Dedifferentiated amniotic fluid mesenchymal stem cell (primary cell): ENCODE results near the gene EIF5A.
A peak's percentile ranks its signal among the peaks of the same experiment; 100 is the strongest.

Experiments
- DNase-seq: peaks from one replicate; pipeline ENCODE4 v3.0.0-alpha.2; 2016; ENCODE audit errors: extremely low spot score

The EIF5A gene

GRCh38 chr17:7313088-7313889, 5.9 kb downstream of the EIF5A start:
- no peak for DNase-seq

DNA sequence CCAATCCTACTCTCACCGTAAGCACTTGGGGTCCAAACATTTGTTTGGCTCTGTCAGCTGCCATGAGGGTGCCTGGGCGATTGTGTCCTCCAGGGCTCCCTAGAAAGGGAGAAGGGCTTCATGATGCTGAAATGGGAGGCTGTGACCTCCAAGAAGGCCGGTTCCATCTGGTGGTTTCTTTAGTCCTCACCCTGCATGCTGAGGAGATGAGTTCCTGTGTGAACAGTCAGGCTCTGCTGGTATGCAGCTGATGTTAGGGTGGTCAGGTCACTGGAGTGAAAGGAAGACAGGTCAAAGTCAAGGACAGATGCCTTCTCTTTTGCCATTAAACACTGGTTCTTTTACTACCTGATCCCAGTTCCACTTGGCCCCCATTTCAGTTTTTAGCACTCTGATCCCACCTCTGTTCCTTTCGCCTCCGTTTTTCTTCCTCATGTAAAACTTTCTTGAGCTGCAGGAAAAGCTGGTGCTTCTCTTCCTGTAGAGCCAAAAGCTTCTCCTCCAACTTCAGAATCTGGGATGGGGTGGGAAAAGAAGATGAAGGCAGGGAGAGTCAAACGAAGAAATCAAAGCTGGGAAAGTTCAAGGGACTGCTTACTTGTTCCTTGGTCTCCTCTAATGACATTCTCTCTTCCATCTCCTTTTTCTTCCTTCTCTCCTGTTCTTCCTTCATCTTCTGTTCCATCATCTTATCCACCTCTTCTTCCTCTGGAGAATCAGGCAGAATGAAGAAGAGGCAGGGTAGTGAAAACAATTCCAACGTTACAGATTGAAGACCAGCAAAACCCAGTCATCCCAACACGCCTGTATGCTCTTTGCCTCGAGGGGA, 6.7 kb downstream of the EIF5A start:
- no peak for DNase-seq

- peak; percentile 61 for DNase-seq
Observed at GRCh38 chr17:7314719-7315569, 7.5 kb downstream of the EIF5A start, which contains the start of gene GPS2. TSS of gene GPS2 (minus strand) at chr17:7315360. CDS start at chr17:7315052, 308 bp downstream.

GRCh38 chr17:7315570-7316235, 8.3 kb downstream of the EIF5A start:
- no peak for DNase-seq

- DNase-seq, result no peak
Observed at GRCh38 chr17:7317161-7317803, 9.9 kb downstream of the EIF5A start.

DNA sequence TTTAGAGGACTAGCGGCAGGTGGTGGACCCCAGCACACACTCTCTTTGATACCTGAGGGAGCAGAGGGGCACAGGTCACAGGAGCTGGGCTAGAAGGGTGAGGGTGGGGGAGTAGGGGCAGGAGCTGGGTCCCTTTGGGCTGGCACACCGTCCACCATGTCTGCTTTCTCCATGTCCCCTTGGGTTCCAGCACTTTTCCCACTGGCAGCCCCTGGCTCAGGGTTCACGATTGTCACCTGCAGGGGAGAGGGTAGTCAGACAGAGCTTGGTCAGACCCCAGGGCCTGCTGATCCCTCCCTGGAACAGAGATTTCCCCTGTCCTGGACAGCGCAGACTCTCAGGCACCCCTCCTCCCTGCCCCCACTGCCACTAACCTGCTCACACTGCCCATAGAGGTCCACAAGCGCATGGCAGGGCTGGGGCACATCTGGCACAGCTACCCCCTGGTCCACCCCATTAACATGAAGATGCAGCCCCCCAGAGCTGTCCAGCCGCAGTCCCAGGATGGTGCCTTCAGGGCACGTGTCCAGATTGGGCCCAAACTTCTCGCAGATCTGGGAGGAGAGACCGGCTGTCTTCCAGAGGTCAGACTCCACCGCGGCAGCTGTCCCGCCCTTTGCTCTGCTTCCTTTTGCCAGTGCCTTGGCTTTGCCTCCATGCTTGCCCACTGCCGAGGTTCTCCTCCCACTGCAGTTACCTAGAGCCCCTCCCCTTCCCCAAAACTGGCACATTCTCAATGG, 10.9 kb downstream of the EIF5A start:
- no peak for DNase-seq

DNA sequence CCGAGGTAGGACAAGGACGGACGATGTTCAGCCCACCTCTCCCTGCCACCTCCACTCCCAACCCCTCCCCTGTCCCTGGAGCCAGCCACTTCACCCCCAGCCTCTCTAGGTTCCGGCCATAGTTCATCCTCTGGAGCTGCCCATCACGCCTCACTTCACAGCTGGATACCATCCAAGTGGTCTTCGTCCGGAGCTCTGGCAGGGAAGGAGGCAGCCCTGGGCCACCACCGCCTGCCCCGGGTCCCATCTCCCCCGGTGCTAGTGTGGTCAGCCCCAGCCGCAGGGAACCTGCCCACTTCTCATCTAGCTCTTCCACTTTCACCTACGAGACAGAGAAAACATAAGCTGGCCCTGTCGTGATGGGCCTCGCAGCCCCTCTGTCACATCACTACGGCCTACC, 14.0 kb downstream of the EIF5A start:
- DNase-seq, result no peak

DNA sequence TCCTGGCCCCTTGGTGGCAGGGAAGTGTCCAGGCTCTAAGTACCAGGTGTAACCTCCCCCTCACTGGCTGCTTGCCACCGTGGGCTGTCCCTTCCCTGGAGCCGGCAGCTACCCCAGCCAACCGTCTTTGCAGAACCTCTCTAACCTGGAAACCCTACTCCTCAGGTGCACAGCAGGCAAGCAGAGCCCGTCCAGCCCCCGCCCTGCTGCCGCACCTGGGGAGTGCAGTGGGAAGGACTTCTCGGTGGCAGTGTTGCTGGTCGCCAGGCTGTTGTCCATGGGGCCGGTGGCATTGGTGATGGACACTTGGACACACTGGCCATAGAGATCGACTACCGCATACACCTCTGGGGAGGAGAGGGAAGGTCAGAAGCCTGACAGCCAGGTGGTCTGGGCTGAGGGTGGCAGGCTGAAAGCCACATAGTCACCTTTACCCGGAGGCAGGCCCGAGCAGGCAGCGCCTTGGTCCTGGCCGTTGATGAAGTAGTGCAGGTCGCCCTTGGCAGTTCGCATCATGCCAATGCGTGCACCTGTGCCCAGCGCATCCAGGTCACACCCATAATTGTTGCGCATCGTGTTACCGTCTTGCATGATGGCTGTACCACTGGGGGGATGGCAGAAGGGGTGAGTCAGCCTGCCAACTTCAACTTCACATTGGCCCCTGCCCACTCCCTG, 15.2 kb downstream of the EIF5A start:
- no peak for DNase-seq

GRCh38 chr17:7323731-7324437, 16.5 kb downstream of the EIF5A start:
- DNase-seq, result no peak

DNA sequence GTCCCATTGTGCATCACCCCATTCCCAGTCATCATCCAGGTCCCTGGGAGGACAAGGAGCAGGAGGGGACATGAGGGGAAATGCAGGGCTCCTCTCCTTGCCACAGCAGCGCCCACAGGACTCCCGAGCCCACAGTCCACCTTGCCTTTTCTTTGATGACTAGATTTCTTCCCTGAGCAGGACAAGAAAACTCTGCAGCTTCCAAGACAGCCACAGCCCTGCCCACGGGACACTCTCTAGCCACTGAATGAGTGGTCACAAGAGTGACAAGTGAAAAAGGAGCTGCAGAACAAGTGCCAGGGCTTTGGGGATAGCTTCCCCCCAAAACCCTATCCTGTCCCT, 17.0 kb downstream of the EIF5A start:
- no peak for DNase-seq

GRCh38 chr17:7325031-7325528, 17.7 kb downstream of the EIF5A start:
- no peak for DNase-seq

- no peak for DNase-seq
Observed at GRCh38 chr17:7326186-7326585, 18.8 kb downstream of the EIF5A start.

GRCh38 chr17:7327056-7327455, 19.6 kb downstream of the EIF5A start:
- no peak for DNase-seq

DNA sequence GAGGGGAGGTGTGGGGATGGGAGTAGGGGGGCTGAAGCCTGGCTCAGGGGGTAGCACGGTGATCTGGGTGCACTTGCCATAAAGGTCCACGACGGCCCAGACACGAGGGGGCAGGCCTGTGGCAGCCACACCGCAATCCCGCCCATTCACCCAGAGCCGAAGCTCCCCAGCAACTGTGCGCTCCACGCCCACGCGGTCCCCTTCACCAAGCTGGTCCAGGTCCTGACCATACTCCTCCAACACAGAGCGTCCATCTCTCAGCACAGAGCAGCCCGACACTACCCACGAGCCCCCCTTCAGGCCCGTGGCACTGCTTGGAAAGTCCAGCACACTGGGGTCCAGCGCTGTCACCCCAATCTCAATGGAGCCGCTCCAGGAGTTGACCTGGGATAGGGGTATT, 20.1 kb downstream of the EIF5A start:
- no peak for DNase-seq

GRCh38 chr17:7328009-7328408, 20.6 kb downstream of the EIF5A start:
- DNase-seq, result no peak

GRCh38 chr17:7328840-7329373, 21.5 kb downstream of the EIF5A start, which contains the start of gene NEURL4:
TSS of gene NEURL4 (minus strand) at chr17:7329335. CDS start at chr17:7329312, 23 bp downstream.
- no peak for DNase-seq

- peak; percentile 94 for DNase-seq
Observed at GRCh38 chr17:7329374-7329996, 22.1 kb downstream of the EIF5A start.

DNA sequence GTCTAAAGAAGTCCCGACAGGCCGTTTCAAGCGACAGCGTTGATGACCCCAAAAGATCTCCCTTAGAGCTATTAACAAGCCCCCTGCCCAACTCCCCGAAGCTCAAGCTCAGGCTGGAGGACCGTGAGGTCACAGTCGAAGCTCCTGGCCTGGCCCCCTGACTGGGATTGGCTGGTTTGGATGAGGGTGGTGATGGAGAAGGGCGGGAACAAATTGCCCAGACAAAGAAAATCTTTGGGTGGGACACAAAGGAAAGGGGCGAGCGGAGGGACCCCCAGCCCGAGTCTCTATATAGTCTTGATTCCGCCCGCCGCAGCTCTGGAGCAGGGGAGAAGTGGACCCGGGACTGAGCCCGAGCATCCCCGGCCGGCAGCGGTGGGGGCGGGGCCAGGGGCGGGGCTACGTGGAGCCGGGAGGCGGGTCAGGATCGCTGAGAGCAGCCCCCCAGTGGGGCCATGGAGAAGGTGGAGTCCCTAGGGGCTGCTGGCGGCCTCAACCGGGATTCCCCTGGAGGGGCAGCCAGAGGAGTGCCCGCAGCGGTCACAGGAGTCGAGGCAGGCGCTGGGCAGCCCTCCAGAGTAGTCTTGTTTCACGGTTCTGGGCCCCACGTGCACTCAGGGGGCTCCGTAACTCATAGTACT, 22.7 kb downstream of the EIF5A start:
- no peak for DNase-seq
